ENCODE data around the gene SMAD7. TPM values are rescaled to one million over a fixed set of nuclear protein-coding genes. Genes with fewer than 3 reads are reported as not detected.

The SMAD7 gene
- polyA plus RNA-seq, 2 of the 4 experiments (the other 2 are of a cell fraction): 19.9 to 26.9 TPM

GRCh38 chr18:48923746-48924629 is 26.8 kb downstream of the SMAD7 start:
- TF ChIP-seq FOSL2 (IDR thresholded peaks at IDR 0.05): no peak
- TF ChIP-seq FOSL2 (CRISPR knock-in tag; IDR thresholded peaks at IDR 0.05): peak; percentile 71; the same call in 1 of the 2 replicates
- TF ChIP-seq KDM1A (IDR thresholded peaks at IDR 0.05; ENCODE audit: low read depth): no peak
- no peaks in the 10 kb centered on the region for H3K9me3 ChIP-seq
- DNase-seq (ENCODE audit: low read depth in 1 of 2, low spot score in 1 of 2) (no peak), FAIRE-seq (no peak), ATAC-seq (peak; percentile 7 to 33; a peak in 3 of 6 replicates)
- H3K27ac ChIP-seq: peak overlapping the region; percentile 84 to 99
- peak overlapping the region; percentile 86 for H3K4me2 ChIP-seq
- ChIA-PET CTCF (interaction anchor here (0.7 to 2.9 kb wide), 6 partner anchors 22 to 147 kb away, joined by 3 to 15 read pairs (median 4); no protein-coding TSS in a partner anchor), POLR2A (interaction anchor here (3.1 kb wide), 1 partner anchor 28 kb away, joined by 13 read pairs; no protein-coding TSS in a partner anchor)
- H3K4me3 ChIP-seq: peak overlapping the region; percentile 20; the same call in 1 of the 3 replicates
- H3K4me1 ChIP-seq: peaks cover 99% of the 10 kb centered on the region
- WGBS (ENCODE audit: missing lambda C conversion rate): 33% methylated on average over 15 of the region's 15 CpGs

DNA sequence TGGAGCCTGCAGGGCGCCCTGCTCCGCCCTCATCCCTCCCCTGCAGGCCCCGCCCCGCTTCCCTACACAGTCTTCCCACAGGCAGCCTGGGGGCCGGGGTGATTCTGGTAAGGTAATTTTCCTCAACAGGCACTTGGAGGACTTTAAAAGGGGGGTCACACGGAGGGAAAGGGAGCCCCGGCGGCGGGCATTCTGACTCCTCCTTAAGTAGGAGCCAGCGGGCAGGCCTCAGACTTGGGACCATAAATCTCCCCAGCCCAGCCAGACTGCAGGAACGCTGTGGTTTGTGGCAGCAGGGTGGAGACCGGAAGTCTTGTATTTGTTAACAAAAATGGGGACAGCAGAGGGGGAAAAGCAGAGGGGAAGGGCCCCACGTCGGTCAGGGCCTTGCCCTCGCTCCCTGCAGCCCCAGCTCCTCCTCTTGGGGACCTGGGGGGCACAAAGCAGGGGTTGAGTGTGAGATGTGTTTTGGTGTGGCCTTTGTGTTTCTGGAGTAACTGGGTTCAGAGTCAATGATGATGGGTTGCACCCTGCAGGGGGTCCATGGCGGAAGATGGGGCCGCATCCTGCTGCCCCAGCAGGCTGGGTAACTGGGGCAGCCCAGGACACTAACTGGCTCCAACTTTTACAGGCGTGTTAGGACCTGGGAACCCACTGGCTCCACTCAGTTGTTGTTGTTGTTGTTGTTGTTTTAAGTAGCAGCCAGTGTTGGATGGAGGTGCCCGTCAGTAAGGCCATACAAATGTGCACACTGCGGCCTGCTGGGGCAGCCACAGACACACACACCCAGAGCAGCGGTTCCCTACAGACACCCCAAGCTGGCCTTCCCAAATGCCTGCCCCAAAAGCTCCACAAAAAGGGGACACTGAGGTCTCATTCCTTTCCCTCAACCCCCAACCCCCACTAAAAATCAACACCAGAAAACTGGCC is 27.7 kb downstream of the SMAD7 start:
- FAIRE-seq (no peak), ATAC-seq (peak; percentile 33 to 40; a peak in 3 of 6 replicates), DNase-seq (ENCODE audit: low read depth in 1 of 2, low spot score in 1 of 2) (no peak)
- Histone ChIP-seq H3K9me3 (no peaks in the 10 kb centered on the region), H3K27ac (peak overlapping the region; percentile 84 to 99), H3K4me1 (peaks cover 99% of the 10 kb centered on the region), H3K4me2 (peak overlapping the region; percentile 86), H3K4me3 (peak overlapping the region; percentile 20; the same call in 2 of the 3 replicates)
- TF ChIP-seq HOXB13 (CRISPR knock-in tag; IDR thresholded peaks at IDR 0.05; ENCODE audit: low read depth): no peak
- TF ChIP-seq NR3C1 (IDR thresholded peaks at IDR 0.05): no peak
- no peak for TF ChIP-seq ATOH8 (CRISPR knock-in tag; IDR thresholded peaks at IDR 0.05; ENCODE audit: low read depth)
- no peak for TF ChIP-seq CBX2 (IDR thresholded peaks at IDR 0.05; ENCODE audit: borderline replicate concordance, low read depth)
- no peak for TF ChIP-seq RARB (CRISPR knock-in tag; IDR thresholded peaks at IDR 0.05)
- TF ChIP-seq TP53 (CRISPR knock-in tag; IDR thresholded peaks at IDR 0.05): no peak
- no peak for TF ChIP-seq RNF2 (IDR thresholded peaks at IDR 0.05; ENCODE audit: borderline replicate concordance, low read depth)
- CTCF ChIA-PET: interaction anchor here (0.7 to 1.1 kb wide), 2 partner anchors 75 to 98 kb away, joined by 3 to 5 read pairs; no protein-coding TSS in a partner anchor
- WGBS (ENCODE audit: missing lambda C conversion rate): 30% methylated on average over 16 of the region's 21 CpGs
- POLR2A ChIA-PET: interaction anchor here (3.1 kb wide), 1 partner anchor 29 kb away, joined by 13 read pairs; no protein-coding TSS in a partner anchor

DNA sequence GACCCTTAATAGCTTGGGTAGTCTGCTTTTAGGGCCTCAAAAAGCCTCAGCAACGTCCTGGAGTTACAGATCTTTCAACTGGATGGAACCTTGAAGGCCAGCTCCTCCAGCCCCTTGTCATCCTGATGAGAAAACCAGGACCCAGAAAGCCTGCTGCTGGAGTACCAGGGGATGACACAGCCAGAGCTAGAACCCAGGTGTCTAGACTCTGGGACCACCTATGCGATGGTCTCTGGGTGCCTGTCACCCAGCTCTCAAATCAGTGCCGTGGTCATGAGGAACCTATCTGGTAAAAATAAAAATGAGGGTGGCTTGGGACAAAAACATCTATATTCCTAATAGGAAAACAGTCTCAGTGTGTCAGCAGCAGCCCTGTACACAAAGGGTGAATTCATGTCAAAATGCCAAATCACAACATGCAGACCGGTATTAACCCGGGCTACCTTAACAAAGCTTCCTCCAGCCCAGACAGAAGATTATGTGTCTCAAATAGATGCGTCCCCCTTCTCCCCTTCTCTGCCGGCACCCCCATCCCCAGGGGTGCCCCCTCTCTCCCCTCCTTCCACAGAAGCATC is 28.5 kb downstream of the SMAD7 start:
- no peak for FAIRE-seq
- H3K4me3 ChIP-seq: no peak overlapping the region; the same call in 2 of the 3 replicates
- CTCF ChIA-PET: no interaction called here

More for the DNA sequence above, 28.5 kb downstream of the SMAD7 start:
- DNase-seq (ENCODE audit: low read depth in 1 of 2, low spot score in 1 of 2) (no peak), ATAC-seq (peak in 1 of 2 experiments; percentile 1; a peak in 1 of 6 replicates)
- Histone ChIP-seq H3K4me1 (peaks cover 96% of the 10 kb centered on the region), H3K27ac (peak overlapping the region; percentile 84 to 99), H3K4me2 (peak overlapping the region; percentile 86), H3K9me3 (no peaks in the 10 kb centered on the region)
- WGBS (ENCODE audit: missing lambda C conversion rate): 49% methylated on average over 7 of the region's 7 CpGs
- TF ChIP-seq BHLHE40 (IDR thresholded peaks at IDR 0.05; ENCODE audit: low read depth, low read length) (no peak), NR3C1 (IDR thresholded peaks at IDR 0.05) (no peak), ZC3H11A (IDR thresholded peaks at IDR 0.05) (no peak), CEBPB (IDR thresholded peaks at IDR 0.05) (no peak), POLR2AphosphoS2 (conservative IDR thresholded peaks at IDR 0.05; ENCODE audit: low read length) (no peak), RAD21 (conservative IDR thresholded peaks at IDR 0.05 in 1 of 2, IDR thresholded peaks at IDR 0.05 in 1 of 2) (no peak), RCOR1 (IDR thresholded peaks at IDR 0.05; ENCODE audit: low read depth, low read length) (no peak), ZFP36 (IDR thresholded peaks at IDR 0.05; ENCODE audit: borderline replicate concordance, partially characterized antibody) (no peak), GATA3 (IDR thresholded peaks at IDR 0.05; ENCODE audit: borderline replicate concordance) (no peak), TP53 (CRISPR knock-in tag; IDR thresholded peaks at IDR 0.05) (no peak), MYC (IDR thresholded peaks at IDR 0.05; ENCODE audit: borderline replicate concordance, low read length) (no peak), TFCP2L1 (CRISPR knock-in tag; IDR thresholded peaks at IDR 0.05) (no peak), ESRRA (IDR thresholded peaks at IDR 0.05; ENCODE audit: borderline replicate concordance, low read length) (no peak)
- TF ChIP-seq, protein P1, sequence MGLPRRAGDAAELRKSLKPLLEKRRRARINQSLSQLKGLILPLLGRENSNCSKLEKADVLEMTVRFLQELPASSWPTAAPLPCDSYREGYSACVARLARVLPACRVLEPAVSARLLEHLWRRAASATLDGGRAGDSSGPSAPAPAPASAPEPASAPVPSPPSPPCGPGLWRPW (IDR thresholded peaks at IDR 0.05): no peak
- POLR2A ChIA-PET: interaction anchor here (3.1 kb wide), 1 partner anchor 30 kb away, joined by 13 read pairs; no protein-coding TSS in a partner anchor

Measured in A549 (cell line).